Karpas-422 (cell line): ENCODE measurements around the gene ATP9A. TPM values are rescaled to one million over a fixed set of nuclear protein-coding genes. Genes with fewer than 3 reads are reported as not detected.

Source experiments
- DNase-seq: peaks from one replicate; pipeline ENCODE4 v3.0.0-alpha.2; 2015
- H2AFZ ChIP-seq: fragments of 200-600 bp; sonication (generic); 2 replicates; pipeline ENCODE4 v1.6.1; 2014; ENCODE audit warnings: antibody characterized with exemption, low read length, mixed read lengths
- H3K27ac ChIP-seq: fragments of 200-600 bp; sonication (generic); 2 replicates; pipeline ENCODE4 v1.5.1; 2014; ENCODE audit warnings: mild to moderate bottlenecking, low read length, moderate library complexity
- H3K27me3 ChIP-seq: fragments of 200-600 bp; sonication (generic); 2 replicates; pipeline ENCODE4 v1.6.1; 2014; ENCODE audit warnings: low read length, mixed read lengths
- H3K36me3 ChIP-seq: fragments of 200-600 bp; sonication (generic); 2 replicates; pipeline ENCODE4 v1.6.1; 2014; ENCODE audit warnings: low read length, mixed read lengths; ENCODE audit not compliant: insufficient read depth
- H3K4me1 ChIP-seq: fragments of 200-600 bp; sonication (generic); 2 replicates; pipeline ENCODE4 v1.6.1; 2014; ENCODE audit warnings: mild to moderate bottlenecking, low read length, mixed read lengths
- H3K4me2 ChIP-seq: fragments of 200-600 bp; sonication (generic); 2 replicates; pipeline ENCODE4 v1.6.1; 2014; ENCODE audit warnings: low read length, low read depth, mild to moderate bottlenecking; ENCODE audit not compliant: poor library complexity, severe bottlenecking
- H3K4me3 ChIP-seq: fragments of 200-600 bp; sonication (generic); 2 replicates; pipeline ENCODE4 v1.5.1; 2014; ENCODE audit warnings: mild to moderate bottlenecking, antibody characterized with exemption, low read length, mixed read lengths
- H3K79me2 ChIP-seq: fragments of 200-600 bp; sonication (generic); 2 replicates; pipeline ENCODE4 v1.6.1; 2014; ENCODE audit warnings: mild to moderate bottlenecking, low read length, mixed read lengths
- H3K9ac ChIP-seq: fragments of 200-600 bp; sonication (generic); 2 replicates; pipeline ENCODE4 v1.6.0; 2014; ENCODE audit warnings: low read length
- H3K9me2 ChIP-seq: fragments of 200-600 bp; sonication (generic), shearing (Covaris generic); replicated peaks from 2 replicates; pipeline ENCODE4 v1.6.0; 2014; ENCODE audit warnings: mild to moderate bottlenecking, low read length, moderate library complexity; ENCODE audit not compliant: insufficient read depth
- H3K9me3 ChIP-seq: fragments of 300-700, 200-600 bp; sonication (generic); 2 replicates; pipeline ENCODE4 v1.6.1; 2014; ENCODE audit warnings: low read length, mixed read lengths
- H4K20me1 ChIP-seq: fragments of 200-600 bp; sonication (generic); 2 replicates; pipeline ENCODE4 v1.6.1; 2014; ENCODE audit warnings: mild to moderate bottlenecking, antibody characterized with exemption, low read length, low read depth; ENCODE audit not compliant: insufficient read depth
- total RNA-seq: library from RNA; depleted of rRNA; stranded (reverse); fragments of >200 nt; shearing (Covaris generic); gene quantifications from 2 replicates; pipeline ENCODE4 v1.2.3, GENCODE V29; 2014; ENCODE audit warnings: low replicate concordance

ATP9A gene
- total RNA-seq, 1 experiment from 2014 or later = 0.19 TPM

DNA sequence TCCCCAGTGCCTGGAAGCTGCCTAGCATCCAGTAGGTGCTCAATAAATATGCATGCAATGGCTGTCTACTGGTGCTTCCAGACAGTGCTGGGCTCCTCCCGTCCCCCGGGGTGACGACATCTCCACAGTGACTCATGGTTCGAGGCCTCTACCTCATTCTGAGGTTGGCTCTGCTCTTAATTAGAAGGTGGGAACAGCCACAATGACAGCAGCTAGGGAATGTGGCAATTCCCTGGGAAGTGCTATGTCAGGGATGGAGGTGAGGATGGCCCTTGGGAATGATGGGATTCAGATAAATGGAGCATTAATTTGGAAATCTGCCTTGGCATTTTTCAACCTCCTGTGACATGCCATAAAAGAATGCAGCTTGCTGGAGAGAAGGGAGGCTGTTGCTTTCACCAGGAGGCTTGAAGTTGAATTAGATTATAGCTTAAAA, 182.2 kb downstream of the ATP9A start:
- Histone ChIP-seq H3K27ac (no peak overlapping the region), H3K9me2 (no peaks in the 10 kb centered on the region), H3K79me2 (no peaks in the 10 kb centered on the region), H3K9ac (no peak overlapping the region), H3K36me3 (no peaks in the 10 kb centered on the region), H3K4me3 (peak overlapping the region; percentile 3; the same call in 1 of the 2 replicates), H3K4me1 (peaks cover 33% of the 10 kb centered on the region), H2AFZ (no peak overlapping the region), H4K20me1 (no peaks in the 10 kb centered on the region), H3K9me3 (no peaks in the 10 kb centered on the region), H3K27me3 (no peaks in the 10 kb centered on the region), H3K4me2 (peak overlapping the region; percentile 51)
- no peak for DNase-seq

DNA sequence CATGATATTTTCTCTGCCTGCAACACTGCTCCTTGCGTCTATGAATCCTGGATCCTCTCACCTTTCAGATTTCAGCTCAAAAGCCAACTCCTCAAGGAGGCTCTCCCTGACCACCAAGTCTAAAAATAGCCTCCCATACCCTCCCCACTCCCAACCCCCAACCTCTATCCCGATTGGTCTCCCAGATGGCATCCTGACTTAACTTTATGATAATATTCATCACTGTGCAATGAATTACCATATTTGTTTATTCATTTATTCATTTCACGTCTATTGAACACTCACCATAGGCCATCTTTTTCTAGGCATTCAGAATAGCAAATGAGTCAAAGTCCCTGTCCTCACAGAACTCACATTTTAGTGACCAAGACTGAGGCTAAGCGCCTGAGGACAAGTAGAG, 183.0 kb downstream of the ATP9A start:
- no peak for DNase-seq
- Histone ChIP-seq H3K9me2 (no peaks in the 10 kb centered on the region), H2AFZ (no peak overlapping the region), H3K4me2 (no peak overlapping the region), H3K9ac (no peak overlapping the region), H3K4me3 (no peak overlapping the region), H3K27ac (no peak overlapping the region), H3K36me3 (no peaks in the 10 kb centered on the region), H4K20me1 (no peaks in the 10 kb centered on the region), H3K27me3 (no peaks in the 10 kb centered on the region), H3K4me1 (peaks cover 39% of the 10 kb centered on the region), H3K9me3 (no peaks in the 10 kb centered on the region), H3K79me2 (no peaks in the 10 kb centered on the region)

GRCh38 chr20:51584737-51585136, 183.5 kb downstream of the ATP9A start:
- H3K9ac ChIP-seq = no peak overlapping the region
- H3K9me3 ChIP-seq = no peaks in the 10 kb centered on the region
- no peak overlapping the region for H3K27ac ChIP-seq
- peaks cover 39% of the 10 kb centered on the region for H3K4me1 ChIP-seq
- H3K4me3 ChIP-seq = no peak overlapping the region
- H3K4me2 ChIP-seq = no peak overlapping the region
- no peak overlapping the region for H2AFZ ChIP-seq
- DNase-seq = no peak
- no peaks in the 10 kb centered on the region for H3K9me2 ChIP-seq
- no peaks in the 10 kb centered on the region for H3K79me2 ChIP-seq
- no peaks in the 10 kb centered on the region for H4K20me1 ChIP-seq
- H3K27me3 ChIP-seq = no peaks in the 10 kb centered on the region
- H3K36me3 ChIP-seq = no peaks in the 10 kb centered on the region

DNA sequence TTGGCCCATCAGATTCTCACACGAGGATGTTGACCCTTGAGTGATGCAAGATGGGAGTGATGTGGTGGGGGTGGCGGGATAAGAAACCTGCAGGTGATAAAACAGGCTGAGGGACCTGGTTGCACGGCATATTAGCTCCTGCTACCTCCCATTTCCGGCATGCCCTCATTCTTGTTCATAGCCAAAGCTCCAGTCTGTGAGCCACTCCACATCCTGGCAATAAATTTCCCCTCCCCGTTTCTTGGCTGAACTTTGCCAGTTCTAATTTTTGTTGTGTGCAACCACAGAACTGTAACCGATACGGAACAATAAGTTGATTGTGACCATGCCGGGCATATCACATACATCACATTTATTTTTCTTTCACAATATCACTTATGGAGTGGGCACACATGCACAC, 184.1 kb downstream of the ATP9A start:
- Histone ChIP-seq H3K79me2 (no peaks in the 10 kb centered on the region), H3K36me3 (no peaks in the 10 kb centered on the region), H3K9me3 (no peaks in the 10 kb centered on the region), H3K4me1 (peaks cover 39% of the 10 kb centered on the region), H3K9ac (no peak overlapping the region), H4K20me1 (no peaks in the 10 kb centered on the region), H3K4me2 (no peak overlapping the region), H2AFZ (no peak overlapping the region), H3K27ac (no peak overlapping the region), H3K4me3 (no peak overlapping the region), H3K9me2 (no peaks in the 10 kb centered on the region), H3K27me3 (no peaks in the 10 kb centered on the region)
- no peak for DNase-seq

GRCh38 chr20:51583499-51583898, 184.7 kb downstream of the ATP9A start:
- Histone ChIP-seq H3K4me3 (no peak overlapping the region), H4K20me1 (no peaks in the 10 kb centered on the region), H3K27ac (no peak overlapping the region), H2AFZ (no peak overlapping the region), H3K4me1 (peaks cover 39% of the 10 kb centered on the region), H3K9me2 (no peaks in the 10 kb centered on the region), H3K79me2 (no peaks in the 10 kb centered on the region), H3K4me2 (no peak overlapping the region), H3K9me3 (no peaks in the 10 kb centered on the region), H3K27me3 (no peaks in the 10 kb centered on the region), H3K9ac (no peak overlapping the region), H3K36me3 (no peaks in the 10 kb centered on the region)
- no peak for DNase-seq

GRCh38 chr20:51583073-51583472, 185.1 kb downstream of the ATP9A start:
- no peaks in the 10 kb centered on the region for H3K36me3 ChIP-seq
- no peak overlapping the region for H3K9ac ChIP-seq
- no peaks in the 10 kb centered on the region for H3K9me2 ChIP-seq
- H2AFZ ChIP-seq = no peak overlapping the region
- DNase-seq = no peak
- no peaks in the 10 kb centered on the region for H3K27me3 ChIP-seq
- H3K79me2 ChIP-seq = no peaks in the 10 kb centered on the region
- H3K4me3 ChIP-seq = no peak overlapping the region
- no peaks in the 10 kb centered on the region for H4K20me1 ChIP-seq
- H3K4me1 ChIP-seq = peaks cover 39% of the 10 kb centered on the region
- no peak overlapping the region for H3K4me2 ChIP-seq
- H3K9me3 ChIP-seq = no peaks in the 10 kb centered on the region
- no peak overlapping the region for H3K27ac ChIP-seq

DNA sequence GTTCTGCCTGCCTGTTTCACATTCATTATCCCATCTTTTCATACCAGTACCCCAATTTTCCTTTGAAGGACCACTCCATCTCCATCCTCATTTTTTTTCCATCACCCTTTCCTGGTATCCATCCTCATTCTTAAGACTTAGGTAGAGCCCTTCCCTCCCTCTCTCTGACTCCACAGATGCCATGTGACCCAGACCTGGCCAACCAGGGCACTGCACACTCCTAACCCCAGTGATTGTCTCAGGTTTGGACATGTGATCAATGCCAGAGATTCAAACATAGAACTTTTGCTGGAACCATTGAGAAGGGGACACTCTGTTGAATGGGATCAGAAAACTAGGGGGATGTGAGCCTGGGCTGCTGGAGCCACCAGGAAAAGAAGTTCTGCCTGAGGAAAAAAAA, 186.6 kb downstream of the ATP9A start:
- Histone ChIP-seq H3K4me1 (peaks cover 26% of the 10 kb centered on the region), H4K20me1 (no peaks in the 10 kb centered on the region), H3K27me3 (no peaks in the 10 kb centered on the region), H3K9ac (no peak overlapping the region), H2AFZ (no peak overlapping the region), H3K9me2 (no peaks in the 10 kb centered on the region), H3K9me3 (no peaks in the 10 kb centered on the region), H3K27ac (no peak overlapping the region), H3K79me2 (no peaks in the 10 kb centered on the region), H3K4me2 (no peak overlapping the region), H3K36me3 (no peaks in the 10 kb centered on the region), H3K4me3 (no peak overlapping the region)
- no peak for DNase-seq

DNA sequence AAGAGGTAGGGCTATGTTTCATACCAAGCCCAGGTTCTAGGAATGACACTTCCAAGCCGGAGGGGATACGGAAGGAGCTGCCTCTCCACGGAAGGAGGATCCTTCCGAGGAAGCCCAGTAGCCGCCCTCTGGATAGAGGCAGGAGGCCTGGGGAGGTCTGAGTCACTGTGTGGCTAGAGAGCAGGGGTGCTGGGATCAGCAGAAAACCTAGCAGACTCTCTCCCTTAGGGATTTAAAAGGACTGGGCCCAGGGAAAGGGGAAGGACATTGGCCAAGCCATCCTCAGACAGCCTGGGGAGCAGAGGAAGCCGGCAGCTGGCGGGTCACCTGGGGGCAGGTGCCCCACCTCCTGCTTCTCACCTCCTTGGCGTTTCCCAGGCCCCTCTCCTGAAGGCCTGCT, 189.1 kb downstream of the ATP9A start:
- H3K9ac ChIP-seq = no peak overlapping the region
- H3K4me1 ChIP-seq = peaks cover 13% of the 10 kb centered on the region
- H3K27me3 ChIP-seq = no peaks in the 10 kb centered on the region
- H3K9me3 ChIP-seq = no peaks in the 10 kb centered on the region
- H3K27ac ChIP-seq = no peak overlapping the region
- no peak overlapping the region for H2AFZ ChIP-seq
- H3K36me3 ChIP-seq = no peaks in the 10 kb centered on the region
- H3K4me3 ChIP-seq = no peak overlapping the region
- H4K20me1 ChIP-seq = no peaks in the 10 kb centered on the region
- no peaks in the 10 kb centered on the region for H3K9me2 ChIP-seq
- H3K79me2 ChIP-seq = no peaks in the 10 kb centered on the region
- H3K4me2 ChIP-seq = no peak overlapping the region
- no peak for DNase-seq

DNA sequence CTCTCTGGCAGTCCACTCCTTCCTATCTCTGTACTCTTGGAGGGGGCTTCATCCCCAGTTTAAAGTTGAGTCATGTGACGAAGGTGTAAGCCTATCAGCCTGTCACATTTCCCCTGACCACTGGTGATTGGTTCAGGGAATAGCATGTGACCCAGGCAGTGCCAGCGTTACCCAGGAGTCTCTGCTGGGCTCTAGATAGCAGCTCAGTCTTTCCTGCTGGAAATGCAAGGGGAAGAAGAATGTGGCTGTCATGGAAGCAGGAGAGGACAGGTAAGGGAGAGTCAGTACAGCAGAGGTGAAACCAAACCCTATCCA, 190.1 kb downstream of the ATP9A start:
- Histone ChIP-seq H3K4me3 (no peak overlapping the region), H3K4me1 (peaks cover 13% of the 10 kb centered on the region), H3K36me3 (no peaks in the 10 kb centered on the region), H3K27ac (no peak overlapping the region), H2AFZ (no peak overlapping the region), H3K9me3 (no peaks in the 10 kb centered on the region), H4K20me1 (no peaks in the 10 kb centered on the region), H3K9ac (no peak overlapping the region), H3K4me2 (no peak overlapping the region), H3K79me2 (no peaks in the 10 kb centered on the region), H3K27me3 (no peaks in the 10 kb centered on the region), H3K9me2 (no peaks in the 10 kb centered on the region)
- no peak for DNase-seq
